ENCODE results near the gene SLC22A23. TPM values are rescaled to one million over a fixed set of nuclear protein-coding genes. Genes with fewer than 3 reads are reported as not detected.

The SLC22A23 gene
- total RNA-seq, 1 donor from 2014 or later, result 23.8 TPM

DNA sequence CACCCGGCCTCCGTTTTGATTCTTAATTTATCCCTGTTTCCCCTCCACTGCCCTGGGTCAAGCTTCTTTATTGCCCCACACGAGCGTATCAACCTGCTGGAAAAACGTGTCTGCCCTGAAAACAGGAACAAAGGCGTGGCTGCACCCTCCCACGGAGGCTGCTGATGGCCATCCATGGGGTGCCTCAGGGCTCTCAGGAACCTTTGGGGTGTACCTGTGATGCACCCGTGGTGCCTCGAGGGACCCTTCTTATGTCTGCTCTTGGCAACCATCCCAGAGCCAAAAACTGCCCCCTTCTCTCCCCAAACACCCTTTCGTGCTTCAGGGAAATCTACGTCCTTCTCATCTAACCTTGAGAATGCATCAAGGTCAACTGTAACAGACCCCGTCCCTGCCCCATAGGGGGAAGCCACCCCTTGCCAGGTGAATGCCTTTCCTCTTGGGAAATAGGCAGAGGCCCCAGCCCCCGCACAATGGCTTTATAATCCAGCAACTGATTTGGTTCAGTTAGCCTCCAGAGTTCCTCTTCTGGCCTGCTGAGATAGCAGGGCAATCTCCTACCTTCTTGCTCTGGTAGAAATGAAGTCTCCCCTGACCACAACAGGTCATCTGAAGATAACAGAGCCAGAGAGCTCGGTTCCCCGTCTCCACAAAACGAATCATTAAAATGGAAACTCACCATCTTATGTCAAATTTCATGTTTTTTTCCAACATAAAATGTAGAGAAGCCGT lies 168.7 kb downstream of the SLC22A23 start:
- peak; percentile 35 for DNase-seq (ENCODE audit: low spot score)

GRCh38 chr6:3287308-3287707 lies 169.5 kb downstream of the SLC22A23 start:
- DNase-seq (ENCODE audit: low spot score), result peak; percentile 45

DNA sequence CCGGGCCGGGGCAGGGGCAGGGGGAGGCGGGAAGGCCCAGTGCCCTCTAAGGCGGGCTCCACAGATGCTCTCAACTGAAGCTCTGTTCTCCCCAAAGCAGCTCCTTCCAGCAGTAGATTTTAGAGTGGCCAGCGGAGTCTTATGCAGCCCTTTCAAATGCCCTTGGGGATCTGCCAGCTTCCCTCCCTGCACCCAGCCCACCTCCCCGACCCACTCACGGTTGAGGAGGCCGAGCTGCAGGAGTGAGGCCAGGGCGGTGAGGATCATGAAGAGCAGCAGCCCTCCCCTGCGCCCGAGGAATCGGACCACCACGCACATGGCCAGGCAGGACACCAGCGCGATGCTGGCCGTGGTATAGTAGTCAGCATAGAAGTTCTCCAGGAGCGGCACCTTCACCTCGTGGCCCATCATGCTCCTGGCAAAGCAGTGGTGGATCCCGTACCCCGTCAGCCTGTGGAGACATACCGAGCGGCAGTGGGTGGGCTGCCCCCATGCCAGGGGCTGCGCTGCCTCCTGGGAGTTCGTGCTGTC lies 170.1 kb downstream of the SLC22A23 start:
- DNase-seq (ENCODE audit: low spot score), result no peak

- no peak for DNase-seq (ENCODE audit: low spot score)
Observed at GRCh38 chr6:3285732-3286131, 171.1 kb downstream of the SLC22A23 start.

GRCh38 chr6:3285049-3285639 lies 171.7 kb downstream of the SLC22A23 start:
- no peak for DNase-seq (ENCODE audit: low spot score)

GRCh38 chr6:3284436-3284876 lies 172.4 kb downstream of the SLC22A23 start:
- DNase-seq (ENCODE audit: low spot score), result no peak

DNA sequence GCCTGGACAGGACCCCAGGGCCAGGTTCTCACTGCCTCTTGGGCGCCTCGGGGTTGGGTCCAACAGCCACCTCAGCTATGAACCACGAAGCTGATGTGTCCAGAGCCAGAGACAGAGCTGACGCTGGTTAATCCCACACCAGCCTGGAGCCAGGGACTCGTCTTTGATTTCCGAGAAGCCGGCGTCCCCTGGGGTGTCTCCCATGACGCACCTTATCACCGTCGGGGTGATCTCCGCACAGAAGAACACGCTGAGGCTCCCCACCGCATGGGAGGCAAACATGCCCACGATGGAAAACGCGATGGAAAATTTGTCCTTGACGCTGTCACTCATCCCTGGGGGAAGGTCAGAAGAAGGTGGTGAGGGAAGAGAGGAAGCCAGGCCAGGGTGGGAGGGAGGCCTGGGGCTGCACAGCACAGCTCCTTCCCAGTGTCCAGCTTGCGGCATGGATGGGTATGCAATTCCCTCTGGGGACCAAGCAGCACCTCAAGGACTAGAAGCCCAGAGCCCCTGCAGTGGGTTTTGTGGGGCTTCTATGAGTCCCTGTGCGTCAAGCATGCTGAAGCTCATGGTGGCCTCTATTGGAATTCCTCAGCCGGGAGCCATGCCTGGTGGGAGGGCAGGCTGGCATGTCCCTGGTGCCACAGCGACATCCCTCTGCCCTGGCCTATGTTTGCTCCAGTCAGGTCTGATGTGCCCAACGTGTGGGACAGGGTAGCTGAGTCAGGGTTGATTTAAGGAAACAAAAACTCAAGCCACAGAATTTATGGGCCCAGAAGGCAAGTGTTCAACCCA lies 173.0 kb downstream of the SLC22A23 start:
- no peak for DNase-seq (ENCODE audit: low spot score)

GRCh38 chr6:3283241-3283640 lies 173.6 kb downstream of the SLC22A23 start:
- no peak for DNase-seq (ENCODE audit: low spot score)

DNA sequence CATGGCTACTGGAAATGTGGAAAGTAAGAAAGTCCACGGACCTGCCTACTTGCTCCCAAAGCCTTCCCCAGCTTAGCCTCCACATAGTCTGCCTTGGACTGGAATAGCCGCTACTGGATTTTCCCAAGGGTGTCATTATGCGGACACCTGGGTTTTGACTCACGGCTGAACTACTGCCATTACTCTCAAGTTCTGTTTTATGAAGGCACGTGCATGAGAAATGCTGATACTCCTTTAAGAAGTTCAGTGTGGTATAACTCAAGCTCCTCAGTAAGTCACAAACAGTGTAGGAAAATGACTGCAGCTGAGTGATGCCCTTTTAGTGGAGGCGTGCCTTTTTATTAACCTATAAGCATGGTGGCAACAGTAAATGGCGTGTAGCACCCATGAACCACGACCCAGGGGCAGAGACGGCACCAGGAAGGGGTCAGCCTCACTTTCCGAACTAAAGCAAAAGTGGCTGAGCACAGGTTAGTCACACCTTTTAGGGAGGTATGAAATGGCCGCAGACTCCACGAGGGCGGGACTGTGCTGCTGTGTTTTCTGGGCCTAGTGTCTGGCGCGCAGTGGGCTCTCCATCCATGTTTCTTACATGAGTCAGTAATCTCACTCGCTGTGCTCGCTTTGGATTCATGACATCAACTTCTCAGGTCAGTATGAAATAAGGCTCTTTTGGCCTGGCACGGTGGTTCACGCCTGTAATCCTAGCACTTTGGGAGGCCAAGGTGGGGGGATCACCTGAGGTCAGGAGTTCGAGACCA lies 174.2 kb downstream of the SLC22A23 start:
- peak; percentile 62 for DNase-seq (ENCODE audit: low spot score)

GRCh38 chr6:3281631-3282475 lies 175.0 kb downstream of the SLC22A23 start:
- DNase-seq (ENCODE audit: low spot score), result peak; percentile 84

GRCh38 chr6:3280866-3281465 lies 175.9 kb downstream of the SLC22A23 start:
- peak; percentile 82 for DNase-seq (ENCODE audit: low spot score)

DNA sequence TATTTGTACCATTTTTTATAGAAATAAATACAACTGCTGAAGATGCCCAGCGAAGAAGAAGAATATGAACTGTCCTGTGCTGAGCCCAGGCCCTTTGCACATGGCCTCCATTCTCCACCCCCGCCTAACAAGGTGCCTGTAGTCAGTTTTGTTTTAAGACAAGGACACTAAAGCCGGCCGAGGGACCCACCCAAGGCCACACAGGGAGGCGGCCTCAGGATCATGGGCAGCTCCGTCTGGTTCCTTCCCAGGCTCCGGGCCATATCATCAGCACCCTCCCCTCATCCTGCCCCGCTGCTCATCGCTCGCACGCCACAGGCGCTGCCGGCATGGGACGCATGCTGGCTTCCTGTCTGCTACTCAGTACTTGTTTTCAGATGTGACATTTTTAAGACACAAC lies 176.8 kb downstream of the SLC22A23 start:
- peak; percentile 22 for DNase-seq (ENCODE audit: low spot score)

- DNase-seq (ENCODE audit: low spot score), result peak; percentile 20
Observed at GRCh38 chr6:3278691-3279090, 178.2 kb downstream of the SLC22A23 start.

GRCh38 chr6:3277851-3278416 lies 178.9 kb downstream of the SLC22A23 start:
- DNase-seq (ENCODE audit: low spot score), result peak; percentile 85

- no peak for DNase-seq (ENCODE audit: low spot score)
Observed at GRCh38 chr6:3277251-3277650, 179.6 kb downstream of the SLC22A23 start.

DNA sequence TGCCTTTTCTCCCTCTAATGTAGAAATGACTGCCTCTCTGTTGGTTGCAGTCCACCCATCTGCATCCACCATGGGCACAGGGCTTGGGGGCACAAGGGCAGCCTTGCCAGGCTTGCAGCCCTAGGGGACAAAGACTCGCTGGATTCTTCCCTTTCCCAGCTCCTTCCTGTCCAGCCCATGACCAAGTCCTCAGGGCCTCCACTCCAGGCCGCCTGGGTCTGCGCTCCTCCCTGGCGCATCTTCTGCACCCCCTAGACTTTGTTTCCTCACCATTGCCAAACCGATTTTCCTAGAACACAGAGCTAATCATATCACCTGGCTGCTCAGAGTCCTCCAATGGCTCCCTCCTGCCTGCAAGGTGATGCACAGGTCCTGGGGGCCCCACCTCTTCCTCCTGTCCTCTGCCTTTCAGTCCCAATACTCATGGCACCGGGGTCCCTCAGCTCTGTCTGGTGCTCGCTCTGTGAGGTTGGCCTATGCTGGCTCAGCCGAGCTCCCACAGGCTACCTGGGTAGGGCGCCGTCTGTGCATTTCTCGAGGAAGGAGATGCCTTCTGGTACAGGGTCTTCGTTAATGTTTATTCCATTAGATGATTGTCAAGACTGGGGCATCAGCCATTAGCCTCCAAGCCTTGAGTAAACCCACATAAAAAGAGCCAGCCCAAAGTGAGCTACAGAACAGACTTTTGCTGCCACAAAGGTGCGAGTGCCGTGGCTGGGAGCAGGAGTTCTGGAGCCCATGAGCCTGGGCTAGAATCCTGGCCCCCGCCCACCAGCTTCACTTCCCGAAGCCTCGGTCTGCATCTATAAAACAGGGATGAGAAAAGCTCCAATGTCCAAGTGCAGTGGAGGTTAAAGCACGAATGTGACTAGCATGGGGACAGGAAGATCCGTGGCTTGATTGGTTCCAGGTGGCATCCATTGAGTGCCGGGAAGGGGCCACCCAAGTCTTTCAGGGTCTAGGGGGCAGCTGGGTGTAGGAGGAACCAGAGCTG lies 180.4 kb downstream of the SLC22A23 start:
- DNase-seq (ENCODE audit: low spot score), result no peak

DNA sequence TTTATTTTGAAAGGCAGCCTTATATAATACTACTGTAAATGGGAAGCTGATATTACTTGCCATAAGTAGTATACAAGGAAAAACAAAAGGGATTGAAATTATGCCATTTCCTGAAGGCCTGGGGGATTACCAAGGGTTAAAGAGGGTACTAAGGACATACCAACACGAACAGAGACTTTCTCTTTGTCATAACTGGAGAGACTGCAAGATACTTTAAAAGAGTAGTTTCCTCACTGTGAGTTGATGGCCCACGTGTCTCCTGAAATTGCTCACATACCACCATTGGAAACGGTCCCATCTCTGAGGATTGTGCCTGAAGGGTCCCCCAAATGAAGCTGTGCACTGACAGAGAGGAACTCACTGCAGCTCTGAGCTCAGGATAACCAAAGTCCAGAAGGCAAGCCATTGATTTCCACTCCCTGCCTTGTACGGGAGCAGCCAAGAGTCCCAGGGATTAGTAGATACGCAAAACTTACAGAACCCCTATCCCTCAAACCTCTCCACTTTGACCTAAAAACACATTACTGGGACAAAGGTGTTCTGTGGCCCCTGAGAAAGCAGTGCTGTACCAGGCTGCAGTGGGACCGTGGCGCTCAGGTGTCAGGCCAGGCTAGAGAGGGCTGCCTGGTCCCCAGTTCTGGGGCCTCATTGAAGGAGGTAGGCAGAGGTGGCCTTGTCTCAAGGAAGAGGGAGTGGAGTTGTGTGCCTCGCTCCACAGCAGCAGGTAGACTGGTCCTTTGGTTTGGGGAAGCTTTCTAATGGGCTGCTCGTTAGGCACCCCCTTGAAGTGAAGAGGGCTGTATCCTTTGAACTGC lies 182.9 kb downstream of the SLC22A23 start:
- no peak for DNase-seq (ENCODE audit: low spot score)

Measured in mesenteric fat pad (tissue), 1 donor.